ENCODE measurements around the gene CREBZF. TPM values are rescaled to one million over a fixed set of nuclear protein-coding genes. Genes with fewer than 3 reads are reported as not detected.

CREBZF gene
- total and polyA plus RNA-seq, 12 donors, result 9.9 to 20.6 (median 13.0) TPM

Other genes with a start within 250 kb of the CREBZF start
- gene DLG2, start 37.8 kb downstream of the CREBZF start, total RNA-seq, result 10 to 100 TPM in 2 of 10 donors, 1 to 10 TPM in 8; 6.2 to 14.8 (median 8.0) TPM
- gene DLG2, start 37.8 kb downstream of the CREBZF start, polyA plus RNA-seq, result 1 to 10 TPM; 1.0 to 1.9 TPM
- gene TMEM126B, start 36.5 kb downstream of the CREBZF start, total RNA-seq, result 10 to 100 TPM; 44.3 to 63.2 (median 51.6) TPM
- 100 to 1,000 TPM in 1 of 2 donors, 10 to 100 TPM in 1; 62.7 to 137 TPM for gene TMEM126B, start 36.5 kb downstream of the CREBZF start, polyA plus RNA-seq
- gene TMEM126A, start 17.2 kb downstream of the CREBZF start, total RNA-seq, result 10 to 100 TPM; 56.9 to 79.3 (median 67.3) TPM
- gene TMEM126A, start 17.2 kb downstream of the CREBZF start, polyA plus RNA-seq, result 100 to 1,000 TPM; 107 to 153 TPM
- gene CCDC89, start 21.1 kb upstream of the CREBZF start, total RNA-seq, result under 1 TPM; 0.22 to 0.83 (median 0.59) TPM
- under 1 TPM; 0.29 to 0.38 TPM for gene CCDC89, start 21.1 kb upstream of the CREBZF start, polyA plus RNA-seq
- 10 to 100 TPM in 1 of 10 donors, 1 to 10 TPM in 9; 3.5 to 16.1 (median 5.3) TPM for gene SYTL2, start 146.0 kb upstream of the CREBZF start, total RNA-seq
- gene SYTL2, start 146.0 kb upstream of the CREBZF start, polyA plus RNA-seq, result 1 to 10 TPM; 2.9 to 5.3 TPM
- gene CCDC83, start 190.3 kb upstream of the CREBZF start, total RNA-seq, result not detected
- not detected for gene CCDC83, start 190.3 kb upstream of the CREBZF start, polyA plus RNA-seq

All from heart right ventricle (tissue), 12 donors.